WI38 (cell line): ENCODE data around the gene CFAP92.

Experiments used
- H3K4me3 ChIP-seq: 2 replicates; pipeline ENCODE4 v1.5.1; 2011; ENCODE audit warnings: low read depth, mild to moderate bottlenecking, control low read depth, low read length
- CTCF ChIP-seq: IDR thresholded peaks from 2 replicates; pipeline ENCODE4 v1.5.1; 2012; ENCODE audit warnings: low read depth, mild to moderate bottlenecking, control low read depth, low read length

Gene CFAP92, protein sequence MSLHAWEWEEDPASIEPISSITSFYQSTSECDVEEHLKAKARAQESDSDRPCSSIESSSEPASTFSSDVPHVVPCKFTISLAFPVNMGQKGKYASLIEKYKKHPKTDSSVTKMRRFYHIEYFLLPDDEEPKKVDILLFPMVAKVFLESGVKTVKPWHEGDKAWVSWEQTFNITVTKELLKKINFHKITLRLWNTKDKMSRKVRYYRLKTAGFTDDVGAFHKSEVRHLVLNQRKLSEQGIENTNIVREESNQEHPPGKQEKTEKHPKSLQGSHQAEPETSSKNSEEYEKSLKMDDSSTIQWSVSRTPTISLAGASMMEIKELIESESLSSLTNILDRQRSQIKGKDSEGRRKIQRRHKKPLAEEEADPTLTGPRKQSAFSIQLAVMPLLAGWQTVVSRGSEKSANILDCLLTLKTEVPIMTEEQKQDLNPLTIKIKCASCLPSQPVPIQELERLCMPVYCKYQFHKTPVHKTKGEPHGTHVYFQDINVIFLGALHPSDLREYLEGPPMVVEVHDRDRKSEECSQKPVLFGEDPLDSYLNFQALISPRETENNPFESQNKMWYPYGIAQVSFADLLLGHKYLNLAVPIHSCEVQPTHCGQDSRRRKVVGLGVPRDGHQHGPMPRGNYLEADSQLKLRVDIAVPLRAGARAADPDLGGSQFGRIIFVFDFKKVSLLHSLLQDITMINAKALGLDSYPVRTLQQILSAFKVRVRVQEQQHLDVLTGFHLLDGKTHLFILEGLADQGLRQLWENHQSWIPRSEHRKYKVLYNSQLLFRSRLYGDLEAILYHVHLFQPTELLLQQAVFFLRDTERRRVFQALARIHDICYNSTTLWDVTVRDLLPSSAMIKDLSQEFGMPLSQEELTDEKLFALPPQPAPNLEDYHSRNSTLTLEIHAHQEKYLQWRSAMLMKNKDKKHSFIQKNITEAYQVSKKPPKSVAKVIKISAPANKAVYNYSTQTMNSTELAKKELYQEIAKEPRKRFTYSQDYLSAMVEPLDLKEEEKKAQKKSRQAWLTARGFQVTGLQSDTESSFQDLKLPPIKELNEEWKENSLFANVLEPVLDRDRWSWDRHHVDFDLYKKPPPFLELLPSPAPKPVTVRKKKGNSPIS

DNA sequence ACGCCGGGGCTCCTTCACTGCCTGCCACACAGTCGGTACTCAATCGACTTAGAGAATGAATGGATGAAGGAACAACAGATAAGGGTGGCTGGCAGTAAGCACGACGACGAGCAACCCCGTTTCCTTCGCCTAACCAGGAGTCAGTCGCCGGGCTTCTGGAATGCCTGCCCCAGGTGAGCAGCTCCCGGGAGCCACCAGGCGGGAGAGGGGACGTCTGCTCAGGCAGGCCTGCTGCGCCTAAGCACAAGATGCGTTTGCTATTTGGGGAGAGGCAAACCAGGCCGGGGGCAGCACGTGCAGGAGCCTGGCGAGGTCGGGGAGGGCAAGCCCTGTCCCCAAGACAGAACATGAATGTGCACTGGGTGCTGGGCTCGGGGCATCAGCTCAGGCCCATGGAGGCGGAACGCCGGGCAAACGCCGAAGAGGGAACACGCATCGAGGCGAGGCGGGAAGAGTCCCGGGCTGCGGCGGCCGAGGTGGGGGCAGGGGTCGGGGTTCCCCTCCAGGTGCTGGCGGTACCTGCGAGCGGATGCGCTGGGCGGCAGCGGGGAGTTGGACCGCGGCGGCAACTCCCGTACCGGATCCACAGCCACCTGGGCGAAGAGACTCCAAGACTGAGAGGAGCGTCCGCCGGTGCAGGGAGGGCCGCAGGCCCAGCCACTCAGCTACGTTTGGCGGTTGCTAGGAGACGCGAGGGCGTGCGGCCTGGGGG is at the start of gene CFAP92:
Gene CFAP92, minus strand, starts transcription at position 616 of the 712 bp plus-strand sequence. CDS start 772 bp downstream, outside the sequence.
- TF ChIP-seq CTCF: no peak
- peak within 1 kb of the TSS; percentile 35 for H3K4me3 ChIP-seq

DNA sequence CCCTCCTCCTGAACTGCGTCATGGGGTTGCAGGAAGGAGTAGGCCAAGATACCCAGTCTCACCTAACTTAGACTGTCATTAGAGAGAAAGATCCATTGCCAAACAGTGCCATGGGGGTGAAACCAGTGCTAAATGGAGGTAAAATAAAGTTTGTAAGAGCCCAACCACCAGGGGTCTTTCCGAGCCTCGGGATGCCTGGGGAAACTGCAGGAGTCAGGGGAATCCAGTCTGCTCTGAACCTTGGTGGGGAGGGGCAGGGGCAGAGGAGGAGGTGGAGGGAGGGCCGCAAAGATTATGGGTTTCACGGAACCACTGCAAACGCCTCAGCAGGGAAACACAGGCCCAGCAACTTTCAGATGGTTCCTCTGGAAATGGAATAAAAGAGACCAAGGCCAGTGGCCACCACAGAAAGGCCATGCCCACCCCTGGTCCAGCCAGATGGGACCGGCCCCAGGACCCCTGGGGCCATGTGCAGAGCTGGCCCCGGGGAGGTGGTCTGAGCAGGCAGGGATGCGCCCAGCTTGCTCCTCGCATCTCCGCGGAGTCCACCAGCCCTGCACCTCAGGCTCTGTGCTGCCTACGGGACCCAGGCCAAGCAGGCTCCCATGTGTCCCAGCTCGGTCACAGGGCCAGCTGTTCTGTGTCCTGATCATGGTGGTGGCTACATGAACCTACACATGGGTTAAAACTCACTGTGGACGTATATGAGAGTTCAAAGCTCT is 46.9 kb upstream of the CFAP92 start:
- TF ChIP-seq CTCF: no peak

GRCh38 chr3:129040039-129040336 is 46.1 kb upstream of the CFAP92 start:
- no peak overlapping the region for H3K4me3 ChIP-seq
- no peak for TF ChIP-seq CTCF

More for the DNA sequence above, 46.9 kb upstream of the CFAP92 start:
- no peak overlapping the region for H3K4me3 ChIP-seq

GRCh38 chr3:129039271-129040038 is 45.6 kb upstream of the CFAP92 start:
- TF ChIP-seq CTCF: no peak
- no peak overlapping the region for H3K4me3 ChIP-seq

GRCh38 chr3:129038121-129038855 is 44.4 kb upstream of the CFAP92 start:
- no peak overlapping the region for H3K4me3 ChIP-seq
- no peak for TF ChIP-seq CTCF
